BE2C (cell line): ENCODE data around the gene ASB15.
A peak's percentile ranks its signal among the peaks of the same experiment; 100 is the strongest.

Experiments
- DNase-seq: peaks from one replicate; pipeline ENCODE4 v3.0.0-alpha.2; 2020
- H3K27me3 ChIP-seq: fragments of 250-450 bp; sonication (Bioruptor Pico); 2 replicates; pipeline ENCODE4 v1.5.1; 2020; ENCODE audit warnings: mild to moderate bottlenecking
- H3K36me3 ChIP-seq: fragments of 250-450 bp; sonication (Bioruptor Pico); 2 replicates; pipeline ENCODE4 v1.5.1; 2020; ENCODE audit warnings: mild to moderate bottlenecking
- H3K4me1 ChIP-seq: fragments of 250-450 bp; sonication (Bioruptor Pico); 2 replicates; pipeline ENCODE4 v1.5.1; 2020
- H3K4me3 ChIP-seq: 2 replicates; pipeline ENCODE4 v1.5.1; 2011; ENCODE audit warnings: low read depth, low read length
- H3K9me3 ChIP-seq: fragments of 250-450 bp; sonication (Bioruptor Pico); 2 replicates; pipeline ENCODE4 v1.5.1; 2020
- TF ChIP-seq, protein P1 (sequence below): IDR thresholded peaks from 2 replicates; pipeline ENCODE4 v1.5.1; 2012; ENCODE audit warnings: mild to moderate bottlenecking, low read depth, low read length

The ASB15 gene

DNA sequence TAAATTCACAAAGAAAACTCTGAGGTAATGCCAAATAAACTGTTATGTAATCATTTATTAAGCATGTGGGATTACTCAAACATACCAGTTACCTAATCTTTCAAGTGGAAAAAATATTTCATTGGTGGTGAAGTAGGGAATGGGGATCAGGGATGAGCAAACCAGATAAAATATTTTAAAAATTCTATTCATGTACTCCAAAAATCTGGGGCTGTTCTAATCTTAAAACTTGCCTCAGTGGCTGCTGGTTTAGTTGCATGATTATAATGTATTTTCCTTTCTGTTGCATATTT lies 73.5 kb downstream of the ASB15 start:
- no peaks in the 10 kb centered on the region for H3K4me1 ChIP-seq
- no peaks in the 10 kb centered on the region for H3K9me3 ChIP-seq
- no peaks in the 10 kb centered on the region for H3K27me3 ChIP-seq
- H3K4me3 ChIP-seq, result no peak overlapping the region
- no peaks in the 10 kb centered on the region for H3K36me3 ChIP-seq
- DNase-seq, result no peak
- TF ChIP-seq, protein P1, sequence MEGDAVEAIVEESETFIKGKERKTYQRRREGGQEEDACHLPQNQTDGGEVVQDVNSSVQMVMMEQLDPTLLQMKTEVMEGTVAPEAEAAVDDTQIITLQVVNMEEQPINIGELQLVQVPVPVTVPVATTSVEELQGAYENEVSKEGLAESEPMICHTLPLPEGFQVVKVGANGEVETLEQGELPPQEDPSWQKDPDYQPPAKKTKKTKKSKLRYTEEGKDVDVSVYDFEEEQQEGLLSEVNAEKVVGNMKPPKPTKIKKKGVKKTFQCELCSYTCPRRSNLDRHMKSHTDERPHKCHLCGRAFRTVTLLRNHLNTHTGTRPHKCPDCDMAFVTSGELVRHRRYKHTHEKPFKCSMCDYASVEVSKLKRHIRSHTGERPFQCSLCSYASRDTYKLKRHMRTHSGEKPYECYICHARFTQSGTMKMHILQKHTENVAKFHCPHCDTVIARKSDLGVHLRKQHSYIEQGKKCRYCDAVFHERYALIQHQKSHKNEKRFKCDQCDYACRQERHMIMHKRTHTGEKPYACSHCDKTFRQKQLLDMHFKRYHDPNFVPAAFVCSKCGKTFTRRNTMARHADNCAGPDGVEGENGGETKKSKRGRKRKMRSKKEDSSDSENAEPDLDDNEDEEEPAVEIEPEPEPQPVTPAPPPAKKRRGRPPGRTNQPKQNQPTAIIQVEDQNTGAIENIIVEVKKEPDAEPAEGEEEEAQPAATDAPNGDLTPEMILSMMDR, result no peak

DNA sequence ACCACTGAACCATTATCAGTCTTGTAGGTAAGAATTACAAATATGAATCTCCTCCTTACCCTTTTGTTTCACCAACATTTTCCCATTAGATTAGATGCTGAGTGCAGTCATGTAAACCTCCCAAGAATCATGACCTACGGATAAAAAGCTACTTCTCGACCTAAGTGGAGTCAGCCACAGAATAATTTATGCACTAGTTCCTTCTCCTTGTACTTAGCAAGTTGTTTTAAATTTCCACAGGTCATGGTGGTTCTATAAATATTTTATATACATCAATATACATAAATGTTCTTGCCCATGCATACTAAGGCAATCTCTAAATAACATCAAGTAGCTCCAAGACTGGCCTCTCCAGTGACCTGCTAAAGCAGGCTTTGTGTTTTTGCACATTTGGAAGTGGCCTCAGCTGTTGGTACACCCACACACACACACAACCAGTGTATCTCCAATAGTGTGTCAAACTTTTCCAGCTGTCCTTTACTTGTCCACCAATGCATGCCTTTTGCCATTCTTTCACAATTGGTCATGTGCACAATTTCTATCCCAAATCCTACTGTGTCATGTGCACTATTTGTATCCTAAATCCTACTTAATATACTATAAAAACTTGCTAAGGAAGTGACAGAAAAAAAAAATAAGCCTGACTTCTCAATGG lies 75.6 kb downstream of the ASB15 start:
- Histone ChIP-seq H3K36me3 (peaks cover 3% of the 10 kb centered on the region; the same call in 1 of the 2 replicates), H3K4me3 (no peak overlapping the region), H3K9me3 (no peaks in the 10 kb centered on the region), H3K27me3 (no peaks in the 10 kb centered on the region), H3K4me1 (no peaks in the 10 kb centered on the region)
- no peak for DNase-seq
- TF ChIP-seq, protein P1, result no peak

- no peak for DNase-seq
- Histone ChIP-seq H3K9me3 (no peaks in the 10 kb centered on the region), H3K36me3 (peaks cover 11% of the 10 kb centered on the region), H3K4me3 (no peak overlapping the region), H3K4me1 (no peaks in the 10 kb centered on the region), H3K27me3 (no peaks in the 10 kb centered on the region)
- TF ChIP-seq, protein P1, result no peak
Measured at GRCh38 chr7:123679614-123680013, 78.0 kb downstream of the ASB15 start.

GRCh38 chr7:123680580-123680979 lies 79.0 kb downstream of the ASB15 start:
- no peaks in the 10 kb centered on the region for H3K4me1 ChIP-seq
- no peak for DNase-seq
- no peak overlapping the region for H3K4me3 ChIP-seq
- no peaks in the 10 kb centered on the region for H3K9me3 ChIP-seq
- no peaks in the 10 kb centered on the region for H3K27me3 ChIP-seq
- peaks cover 11% of the 10 kb centered on the region for H3K36me3 ChIP-seq
- TF ChIP-seq, protein P1, result no peak

DNA sequence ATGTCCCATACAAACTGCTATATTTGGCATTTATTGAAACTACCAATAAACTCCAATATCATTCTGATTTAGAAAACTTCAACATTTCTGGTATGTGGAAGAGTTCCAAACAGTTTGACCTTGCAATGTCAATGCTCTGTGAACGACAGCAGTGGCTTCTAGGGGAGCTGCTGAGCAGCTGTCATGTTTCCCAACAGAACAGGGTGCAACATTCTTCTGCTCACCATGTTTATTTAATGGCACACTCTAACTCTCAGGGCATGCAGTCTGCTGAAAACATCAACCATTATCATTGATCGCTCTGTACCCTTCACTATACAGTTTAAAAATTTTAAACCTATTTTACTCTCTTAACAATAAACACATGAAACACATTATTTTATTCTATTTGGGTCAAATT lies 79.9 kb downstream of the ASB15 start:
- Histone ChIP-seq H3K4me1 (no peaks in the 10 kb centered on the region), H3K4me3 (no peak overlapping the region), H3K36me3 (peaks cover 11% of the 10 kb centered on the region), H3K27me3 (no peaks in the 10 kb centered on the region), H3K9me3 (no peaks in the 10 kb centered on the region)
- TF ChIP-seq, protein P1, result no peak
- no peak for DNase-seq

GRCh38 chr7:123682690-123683089 lies 81.1 kb downstream of the ASB15 start:
- Histone ChIP-seq H3K27me3 (no peaks in the 10 kb centered on the region), H3K9me3 (no peaks in the 10 kb centered on the region), H3K4me1 (no peaks in the 10 kb centered on the region), H3K36me3 (peaks cover 15% of the 10 kb centered on the region), H3K4me3 (no peak overlapping the region)
- DNase-seq, result no peak
- TF ChIP-seq, protein P1, result peak; percentile 62
